HCT116 (cell line): ENCODE data around the gene PSME1. TPM values are rescaled to one million over a fixed set of nuclear protein-coding genes. Genes with fewer than 3 reads are reported as not detected.

ENCODE experiments used
- ATAC-seq: fragments of 200-7000 bp; cut with Tn5 transposase; 2 replicates; pipeline ENCODE4 v1.9.1; 2020; ENCODE audit warnings: mild to moderate bottlenecking, moderate library complexity
- BruUV-seq: library from RNA; stranded (reverse); fragments of 400-500 nt; replicated peaks from 2 replicates; lab custom pipeline; 2021; lab: Mats Ljungman, UMichigan
- CTCF ChIA-PET: fragments of 300-600 bp; sonication (Branson Sonifier 250); formaldehyde crosslinking; loops from one replicate; lab custom pipeline; 2021; ENCODE audit warnings: antibody characterized with exemption; lab: Charles Lee
- POLR2A ChIA-PET: fragments of 300-600, 350-600 bp; sonication (Branson Sonifier 250); formaldehyde crosslinking; loops from one replicate; lab custom pipeline; 2021; ENCODE audit warnings: antibody characterized with exemption; lab: Charles Lee
- RAD21 ChIA-PET, 2 experiments: fragments of 300-600 bp; sonication (Branson Sonifier 250); formaldehyde crosslinking; loops; one replicate each; lab custom pipeline; 2023; ENCODE audit warnings: low total read pairs in 2 of 2; ENCODE audit not compliant: uncharacterized antibody in 2 of 2, unreplicated experiment in 2 of 2, low non-redundant PET in 1 of 2; lab: Charles Lee
- DNase-seq: peaks from one replicate; pipeline ENCODE4 v3.0.0-alpha.2; 2010; ENCODE audit warnings: low read depth, low spot score
- H2AFZ ChIP-seq: fragments of 200-600 bp; shearing (Covaris generic), sonication (generic); 2 replicates; pipeline ENCODE4 v1.6.1; 2017; ENCODE audit warnings: low read depth, mixed run types, mixed read lengths, antibody characterized with exemption, low read length; ENCODE audit not compliant: poor library complexity, severe bottlenecking
- H3K27ac ChIP-seq: 2 replicates; pipeline ENCODE4 v1.5.1; 2012; ENCODE audit warnings: low read depth, low read length
- H3K27me3 ChIP-seq: fragments of 200-600 bp; sonication (generic); 2 replicates; pipeline ENCODE4 v1.6.1; 2016; ENCODE audit warnings: mixed run types, low read length, mixed read lengths; ENCODE audit not compliant: insufficient read depth
- H3K36me3 ChIP-seq, 2 experiments: fragments of 200-500 bp in 1 of 2; fragments of 200-600 bp in 1 of 2; sonication (Bioruptor generic) in 1 of 2; sonication (generic) in 1 of 2; 2 replicates each; pipeline versions ENCODE4 v1.5.1 to v1.6.1; 2014 to 2016; ENCODE audit warnings: low read length in 2 of 2, inconsistent platforms in 1 of 2, mixed read lengths in 1 of 2, mixed run types in 1 of 2; ENCODE audit not compliant: insufficient read depth in 2 of 2, control insufficient read depth in 1 of 2
- H3K4me1 ChIP-seq, 2 experiments: fragments of 200-600 bp in 1 of 2; sonication (generic) in 1 of 2; 2 replicates each; pipeline versions ENCODE4 v1.5.1 to v1.6.1; 2012 to 2017; ENCODE audit warnings: low read length in 2 of 2, inconsistent platforms in 1 of 2, mild to moderate bottlenecking in 1 of 2, mixed read lengths in 1 of 2, mixed run types in 1 of 2, moderate library complexity in 1 of 2; ENCODE audit not compliant: insufficient read depth in 2 of 2, control insufficient read depth in 1 of 2
- H3K4me2 ChIP-seq: fragments of 200-600 bp; sonication (generic); 2 replicates; pipeline ENCODE4 v1.6.1; 2017; ENCODE audit warnings: mixed run types, low read length, mixed read lengths
- H3K4me3 ChIP-seq, 2 experiments: fragments of 200-600 bp in 1 of 2; sonication (generic) in 1 of 2; replicated peaks in 1 of 2; 2 replicates each; pipeline ENCODE4 v1.5.1; 2011 to 2016; ENCODE audit warnings: low read length in 2 of 2, control low read depth in 1 of 2, low read depth in 1 of 2, mild to moderate bottlenecking in 1 of 2, mixed read lengths in 1 of 2, mixed run types in 1 of 2
- H3K79me2 ChIP-seq: fragments of 200-600 bp; sonication (generic); 2 replicates; pipeline ENCODE4 v1.6.1; 2017; ENCODE audit warnings: mild to moderate bottlenecking, mixed run types, low read length, moderate library complexity, mixed read lengths; ENCODE audit not compliant: insufficient read depth
- H3K9ac ChIP-seq: fragments of 200-600 bp; sonication (generic); 2 replicates; pipeline ENCODE4 v1.6.1; 2016; ENCODE audit warnings: low read length, mixed read lengths
- H3K9me2 ChIP-seq: fragments of 200-600 bp; sonication (generic), shearing (Covaris generic); 2 replicates; pipeline ENCODE4 v1.6.1; 2017; ENCODE audit warnings: mixed run types, mild to moderate bottlenecking, moderate library complexity; ENCODE audit not compliant: insufficient read depth
- H3K9me3 ChIP-seq, 2 experiments: fragments of 200-500 bp in 1 of 2; fragments of 200-600 bp in 1 of 2; sonication (Bioruptor generic) in 1 of 2; sonication (generic) in 1 of 2; 2 replicates each; pipeline ENCODE4 v1.6.1; 2014 to 2017; ENCODE audit warnings: low read length in 2 of 2, mixed read lengths in 2 of 2, inconsistent platforms in 1 of 2, low read depth in 1 of 2, mild to moderate bottlenecking in 1 of 2, mixed run types in 1 of 2, moderate library complexity in 1 of 2; ENCODE audit not compliant: control insufficient read depth in 1 of 2, insufficient read depth in 1 of 2
- H4K20me1 ChIP-seq: fragments of 200-600 bp; sonication (generic), shearing (Covaris generic); 2 replicates; pipeline ENCODE4 v1.6.1; 2017; ENCODE audit warnings: mixed run types, mild to moderate bottlenecking, moderate library complexity; ENCODE audit not compliant: insufficient read depth
- ATF3 ChIP-seq: IDR thresholded peaks from 2 replicates; pipeline ENCODE4 v1.6.1; 2012
- CBX3 ChIP-seq: IDR thresholded peaks from 2 replicates; pipeline ENCODE4 v1.6.1; 2012; ENCODE audit warnings: low read depth
- EGR1 ChIP-seq: IDR thresholded peaks from 2 replicates; pipeline ENCODE4 v1.6.1; 2012; ENCODE audit warnings: low read depth
- EZH2phosphoT487 ChIP-seq: fragments of 200-600 bp; IDR thresholded peaks from 2 replicates; pipeline ENCODE4 v1.6.1; 2018; ENCODE audit warnings: antibody characterized with exemption, borderline replicate concordance
- JUND ChIP-seq: IDR thresholded peaks from 2 replicates; pipeline ENCODE4 v1.6.1; 2012
- POLR2A ChIP-seq: IDR thresholded peaks from 2 replicates; pipeline ENCODE4 v1.7.0; 2011; ENCODE audit warnings: borderline replicate concordance; ENCODE audit not compliant: insufficient read depth, insufficient read length; ENCODE audit errors: extremely low read depth
- POLR2AphosphoS5 ChIP-seq: IDR thresholded peaks from 2 replicates; pipeline ENCODE4 v1.6.1; 2011; ENCODE audit warnings: mild to moderate bottlenecking, low read depth, low read length, moderate library complexity
- REST ChIP-seq: IDR thresholded peaks from 2 replicates; pipeline ENCODE4 v1.6.1; 2012; ENCODE audit warnings: low read depth
- SIN3A ChIP-seq: IDR thresholded peaks from 2 replicates; pipeline ENCODE4 v1.6.1; 2012; ENCODE audit warnings: low read depth
- SP1 ChIP-seq: IDR thresholded peaks from 2 replicates; pipeline ENCODE4 v1.6.1; 2012; ENCODE audit warnings: low read depth
- TCF7L2 ChIP-seq: IDR thresholded peaks from 2 replicates; pipeline ENCODE4 v1.7.0; 2011; ENCODE audit warnings: borderline replicate concordance, inconsistent platforms; ENCODE audit not compliant: insufficient read depth, insufficient read length; ENCODE audit errors: extremely low read depth
- YY1 ChIP-seq: IDR thresholded peaks from 2 replicates; pipeline ENCODE4 v1.6.1; 2011; ENCODE audit warnings: low read length, low read depth, moderate library complexity, mild to moderate bottlenecking; ENCODE audit not compliant: insufficient replicate concordance; ENCODE audit errors: extremely low read depth
- ZFX ChIP-seq: fragments of 450-650 bp; IDR thresholded peaks from 2 replicates; pipeline ENCODE4 v1.6.1; 2017
- ZNF274 ChIP-seq: fragments of 200-500 bp; sonication (Bioruptor generic); IDR thresholded peaks from 2 replicates; pipeline ENCODE4 v1.6.1; 2014; ENCODE audit warnings: mild to moderate bottlenecking, low read depth, low read length, inconsistent platforms
- intact Hi-C: fragments of 100-400 bp; cut with micrococcal nuclease; formaldehyde crosslinking; loops from 2 replicates; pipeline ENCODE4 v1.10.0; 2022
- total RNA-seq: library from RNA; stranded (reverse); gene quantifications from one replicate; pipeline ENCODE4 v1.2.1, GENCODE V29; 2021; ENCODE audit not compliant: unreplicated experiment
- TF ChIP-seq, protein P1 (sequence below): IDR thresholded peaks from 2 replicates; pipeline ENCODE4 v1.6.1; 2011; ENCODE audit warnings: mild to moderate bottlenecking, low read length, moderate library complexity; ENCODE audit not compliant: insufficient replicate concordance; ENCODE audit errors: extremely low read depth

PSME1 gene
- total RNA-seq, 1 experiment from 2014 or later, result 174 TPM

DNA sequence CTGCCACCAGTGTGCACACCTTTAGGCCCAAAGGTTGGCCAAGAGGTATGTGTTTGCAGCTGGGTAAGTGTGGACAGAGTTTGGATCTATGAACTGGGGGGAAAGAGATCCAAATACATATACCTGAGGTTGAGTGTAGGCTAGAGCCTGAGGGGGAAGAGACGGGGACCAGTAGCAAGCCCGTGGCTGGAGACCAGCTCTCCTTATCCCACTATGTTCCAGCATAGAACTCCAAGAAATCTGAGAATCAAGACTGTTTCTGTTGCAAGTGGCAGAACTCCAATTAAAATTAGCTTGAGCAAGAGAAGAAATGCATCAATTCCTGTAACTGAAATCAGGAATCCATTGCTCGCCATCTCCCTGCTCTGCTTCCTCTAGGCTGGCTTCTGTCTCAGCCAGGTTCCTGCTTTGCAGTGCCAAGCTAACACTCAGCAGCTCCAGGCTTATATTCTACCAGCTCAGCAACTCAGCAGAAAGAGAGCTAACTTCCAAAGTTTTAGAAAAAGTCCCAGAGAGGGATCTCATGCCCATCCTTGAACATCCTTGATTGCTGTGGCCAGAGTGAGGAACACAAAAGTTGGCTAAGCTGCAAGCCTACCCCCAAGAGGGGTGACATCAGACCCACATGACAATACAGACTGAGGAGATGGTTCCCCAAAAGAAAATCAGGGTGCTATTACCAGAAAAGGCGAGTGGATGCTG, 43.3 kb upstream of the PSME1 start:
- H3K4me3 ChIP-seq, result no peak overlapping the region
- peaks cover 15 to 22% of the 10 kb centered on the region in 2 experiments for H3K4me1 ChIP-seq
- no TSS peak for BruUV-seq
- ChIA-PET CTCF (interaction anchor here (1.4 to 6.3 kb wide), 7 partner anchors 10 to 150 kb away, joined by 3 to 149 read pairs (median 9); partner anchors contain the start of genes CARMIL3, IRF9 and TINF2), POLR2A (interaction anchor here (1.4 to 4.5 kb wide), 7 partner anchors 7 to 44 kb away, joined by 3 to 49 read pairs (median 18); partner anchors contain the start of genes DCAF11, NRL and PSME1), RAD21 (interaction anchor here (0.8 to 4.6 kb wide), 2 partner anchors 35 kb away, joined by 3 to 35 read pairs; no protein-coding TSS in a partner anchor)
- no peaks in the 10 kb centered on the region for H3K9me3 ChIP-seq
- peaks cover 7% of the 10 kb centered on the region; the same call in 1 of the 2 replicates for H3K79me2 ChIP-seq
- H3K9me2 ChIP-seq, result no peaks in the 10 kb centered on the region
- no peaks in the 10 kb centered on the region for H4K20me1 ChIP-seq
- ATAC-seq (no peak), DNase-seq (no peak)
- H3K27ac ChIP-seq, result no peak overlapping the region
- intact Hi-C loops, result loop anchor here (10.0 kb wide), 1 partner anchor 108 kb away; the partner anchor contains the start of gene DHRS4L2
- H3K27me3 ChIP-seq, result no peaks in the 10 kb centered on the region
- H3K36me3 ChIP-seq, result no peaks in the 10 kb centered on the region
- no peak overlapping the region for H3K4me2 ChIP-seq
- H3K9ac ChIP-seq, result no peak overlapping the region
- no peak for TF ChIP-seq SIN3A
- no peak for TF ChIP-seq TCF7L2
- TF ChIP-seq, protein P1, sequence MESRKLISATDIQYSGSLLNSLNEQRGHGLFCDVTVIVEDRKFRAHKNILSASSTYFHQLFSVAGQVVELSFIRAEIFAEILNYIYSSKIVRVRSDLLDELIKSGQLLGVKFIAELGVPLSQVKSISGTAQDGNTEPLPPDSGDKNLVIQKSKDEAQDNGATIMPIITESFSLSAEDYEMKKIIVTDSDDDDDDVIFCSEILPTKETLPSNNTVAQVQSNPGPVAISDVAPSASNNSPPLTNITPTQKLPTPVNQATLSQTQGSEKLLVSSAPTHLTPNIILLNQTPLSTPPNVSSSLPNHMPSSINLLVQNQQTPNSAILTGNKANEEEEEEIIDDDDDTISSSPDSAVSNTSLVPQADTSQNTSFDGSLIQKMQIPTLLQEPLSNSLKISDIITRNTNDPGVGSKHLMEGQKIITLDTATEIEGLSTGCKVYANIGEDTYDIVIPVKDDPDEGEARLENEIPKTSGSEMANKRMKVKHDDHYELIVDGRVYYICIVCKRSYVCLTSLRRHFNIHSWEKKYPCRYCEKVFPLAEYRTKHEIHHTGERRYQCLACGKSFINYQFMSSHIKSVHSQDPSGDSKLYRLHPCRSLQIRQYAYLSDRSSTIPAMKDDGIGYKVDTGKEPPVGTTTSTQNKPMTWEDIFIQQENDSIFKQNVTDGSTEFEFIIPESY, result no peak
- no peak for TF ChIP-seq REST
- TF ChIP-seq CBX3, result no peak
- TF ChIP-seq EGR1, result no peak
- no peak for TF ChIP-seq SP1
- TF ChIP-seq JUND, result no peak
- TF ChIP-seq EZH2phosphoT487, result no peak
- TF ChIP-seq YY1, result no peak
- TF ChIP-seq ATF3, result no peak
- no peak for TF ChIP-seq ZNF274
- TF ChIP-seq POLR2A, result no peak
- no peak for TF ChIP-seq ZFX
- TF ChIP-seq POLR2AphosphoS5, result no peak
- H2AFZ ChIP-seq, result no peak overlapping the region
